ENCODE data around the gene FBXO46.
A peak's percentile ranks its signal among the peaks of the same experiment; 100 is the strongest.
"Not testable (repeated sequence)": the region's sequence is repeated elsewhere in the genome, so short reads cannot be mapped to it uniquely, and the experiment has no call there.

FBXO46 gene

DNA sequence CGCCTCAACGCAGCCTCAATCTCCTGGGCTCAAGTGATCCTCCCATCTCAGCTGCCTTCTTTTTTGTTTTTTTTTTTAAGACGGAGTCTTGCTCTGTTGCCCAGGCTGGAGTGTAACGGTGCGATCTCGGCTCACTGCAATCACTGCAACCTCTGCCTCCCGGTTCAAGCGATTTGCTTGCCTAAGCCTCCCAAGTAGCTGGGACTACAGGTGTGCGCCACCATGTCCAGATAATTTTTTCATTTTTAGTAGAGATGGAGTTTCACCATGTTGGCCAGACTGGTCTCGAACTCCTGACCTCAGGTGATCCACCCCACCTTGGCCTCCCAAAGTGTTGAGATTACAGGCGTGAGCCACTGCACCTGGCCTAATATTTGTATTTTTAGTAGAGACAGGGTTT, 10.6 kb downstream of the FBXO46 start:
- not testable (repeated sequence) for FAIRE-seq

DNA sequence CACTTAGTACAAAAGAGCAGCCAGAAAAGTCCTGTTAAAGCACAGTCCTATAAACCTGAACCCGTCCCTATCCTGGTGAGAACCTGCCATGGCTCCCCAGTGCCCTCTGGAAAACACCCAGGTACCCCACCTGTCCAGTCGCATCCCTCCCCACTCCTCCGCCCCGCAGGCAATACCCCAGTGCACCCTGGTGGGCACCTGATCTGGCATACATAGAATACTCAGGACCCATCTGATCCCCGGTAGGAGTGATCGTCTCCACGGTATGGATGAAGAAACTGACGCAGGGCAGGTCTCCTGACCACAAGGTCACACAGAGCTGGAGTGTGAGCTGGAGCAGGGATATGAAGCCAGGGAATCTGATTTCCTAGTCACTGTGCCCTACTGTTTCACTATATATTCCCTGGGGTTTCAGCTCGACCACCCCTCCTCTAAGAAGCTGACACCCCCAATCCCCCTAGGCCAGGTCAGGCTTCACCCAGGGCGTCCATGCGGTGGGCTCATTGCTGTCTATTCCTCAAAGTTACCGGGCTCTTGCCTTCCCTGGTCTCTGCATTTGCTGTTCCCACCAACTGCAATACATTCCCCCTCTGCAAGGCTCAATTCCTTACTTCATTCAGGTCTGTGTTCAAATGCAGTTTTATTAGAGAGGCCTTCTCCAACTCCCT, 12.6 kb downstream of the FBXO46 start:
- FAIRE-seq: no peak

DNA sequence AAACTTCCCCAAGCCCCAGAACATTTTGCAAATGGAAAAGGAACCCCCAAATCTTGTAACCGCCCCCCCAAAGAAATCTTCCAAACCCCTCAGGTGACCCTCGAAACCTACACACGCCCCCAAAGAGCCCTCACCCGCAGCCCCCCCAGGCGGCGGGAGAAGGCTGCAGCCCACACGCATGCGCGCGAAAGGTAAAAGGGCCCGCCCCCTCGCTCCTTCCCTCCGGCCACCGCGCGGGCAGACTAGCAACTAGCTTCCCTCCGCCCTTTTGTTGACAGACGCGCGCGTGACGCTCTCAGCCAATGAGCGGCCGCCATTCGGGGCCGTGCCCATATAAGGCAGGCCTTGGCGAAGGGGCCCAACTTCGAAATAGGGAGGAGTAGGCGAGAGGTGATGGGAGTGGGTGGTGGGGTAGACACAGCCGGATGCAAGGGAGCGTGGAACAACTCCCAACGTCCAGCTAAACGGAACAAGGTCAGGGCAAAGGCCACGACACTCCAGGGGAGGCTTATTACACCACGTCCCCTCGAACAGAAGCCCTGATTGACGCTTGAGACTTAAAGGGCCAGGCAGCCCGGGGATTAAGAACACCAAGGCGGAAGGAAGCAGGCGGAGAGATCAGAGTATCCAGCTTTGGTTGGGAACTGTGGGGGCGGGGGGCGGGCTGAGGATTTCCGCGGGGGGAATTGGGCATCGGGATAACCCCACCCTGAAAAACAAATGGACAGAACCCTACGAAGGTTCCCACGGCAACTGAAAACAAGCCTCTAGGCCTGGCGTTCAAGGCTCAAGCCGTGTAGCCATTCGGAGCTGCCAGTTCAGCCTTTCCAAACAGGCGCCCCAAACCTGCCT, 13.3 kb downstream of the FBXO46 start:
- FAIRE-seq: peak; percentile 99

DNA sequence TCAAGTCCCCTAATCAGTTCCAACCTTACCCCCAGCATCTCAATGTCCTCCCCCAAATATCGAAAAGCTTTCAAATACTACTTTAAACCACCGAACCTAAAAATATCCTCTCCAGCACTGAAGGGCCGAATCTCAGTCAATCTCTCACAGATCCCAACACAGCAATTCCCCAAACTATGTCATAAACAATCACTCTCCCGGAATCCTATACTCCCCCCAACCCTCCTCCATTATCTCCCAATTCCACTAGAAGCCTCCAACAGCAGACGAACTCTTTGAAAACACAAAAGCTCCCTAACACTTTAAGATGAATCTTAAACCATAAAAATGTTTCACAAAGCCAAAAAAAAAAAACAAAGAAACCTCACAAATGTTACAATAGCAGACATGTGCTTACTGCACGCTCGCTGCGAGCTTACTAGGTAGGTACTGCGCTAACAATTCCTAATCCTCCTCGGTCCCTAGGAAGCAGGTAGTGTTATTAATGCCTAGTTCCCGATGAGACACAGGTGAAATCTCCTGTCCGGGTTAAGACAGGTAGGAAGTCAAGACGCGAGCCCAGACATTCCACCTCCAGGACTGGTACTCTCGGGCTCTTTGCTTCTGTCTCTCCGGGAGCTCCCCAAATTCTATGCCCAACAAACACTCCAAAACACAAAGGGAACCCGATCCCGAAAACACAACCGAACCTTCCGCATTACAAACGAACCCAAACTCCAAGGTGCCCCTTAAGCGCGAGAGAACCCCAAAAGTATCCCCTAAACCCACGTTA, 14.2 kb downstream of the FBXO46 start:
- no peak for FAIRE-seq

DNA sequence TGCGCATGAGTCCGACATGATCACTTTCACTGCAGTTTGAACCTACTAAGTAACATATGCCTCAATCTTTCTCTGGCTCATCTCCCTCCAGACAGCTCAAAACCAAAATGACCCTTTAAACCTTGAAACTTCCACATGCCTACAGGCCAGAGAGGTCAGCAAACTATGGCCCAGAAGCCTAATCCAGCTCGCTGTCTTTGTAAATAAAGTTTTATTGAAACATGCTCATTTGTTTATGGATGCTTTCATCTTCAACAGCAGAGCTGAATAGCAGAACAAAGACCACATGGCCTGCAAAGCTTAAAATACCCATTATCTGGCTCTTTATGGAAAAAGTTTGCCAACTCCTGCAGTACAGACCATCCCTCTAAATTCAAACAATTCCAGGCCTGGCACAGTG, 15.6 kb downstream of the FBXO46 start:
- FAIRE-seq: no peak

DNA sequence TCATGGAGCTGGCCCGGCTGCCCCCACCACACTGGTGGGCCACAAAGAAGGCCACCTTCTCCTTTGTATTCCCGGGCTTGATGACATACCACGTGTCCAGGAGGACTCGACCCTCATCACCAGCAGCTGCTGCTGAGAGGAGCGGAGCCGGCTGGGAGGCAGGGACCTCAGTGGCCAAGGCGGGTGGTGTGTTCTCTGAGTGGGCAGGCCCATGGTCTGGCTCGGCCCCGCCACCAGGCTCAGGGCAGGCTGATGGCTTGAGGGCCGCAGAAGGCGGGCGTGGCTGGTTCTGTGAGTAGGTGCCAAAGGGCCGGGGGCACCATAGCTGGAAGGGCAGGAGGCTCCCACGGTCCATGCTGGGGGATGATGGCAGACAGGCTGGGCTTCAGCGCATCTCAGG, 17.6 kb downstream of the FBXO46 start:
- FAIRE-seq: no peak

DNA sequence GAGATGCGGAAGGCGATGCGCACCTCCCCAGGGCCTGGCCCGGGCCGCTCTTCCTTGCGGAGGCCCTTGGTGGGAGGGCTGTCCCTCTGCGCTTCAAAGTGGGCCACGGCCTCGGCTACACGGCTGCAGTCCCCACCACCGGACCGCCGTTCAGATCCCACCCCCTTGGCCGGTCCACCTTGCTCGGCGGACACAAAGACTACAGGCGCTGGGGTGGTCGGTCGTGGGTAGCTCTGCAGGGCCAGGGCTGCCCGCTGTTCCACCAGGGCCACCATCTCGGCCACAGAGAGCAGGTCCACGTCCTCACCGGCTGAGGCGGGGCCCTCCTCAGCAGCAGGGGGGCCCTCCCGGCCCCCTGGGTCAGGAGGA, 18.0 kb downstream of the FBXO46 start:
- FAIRE-seq: no peak

DNA sequence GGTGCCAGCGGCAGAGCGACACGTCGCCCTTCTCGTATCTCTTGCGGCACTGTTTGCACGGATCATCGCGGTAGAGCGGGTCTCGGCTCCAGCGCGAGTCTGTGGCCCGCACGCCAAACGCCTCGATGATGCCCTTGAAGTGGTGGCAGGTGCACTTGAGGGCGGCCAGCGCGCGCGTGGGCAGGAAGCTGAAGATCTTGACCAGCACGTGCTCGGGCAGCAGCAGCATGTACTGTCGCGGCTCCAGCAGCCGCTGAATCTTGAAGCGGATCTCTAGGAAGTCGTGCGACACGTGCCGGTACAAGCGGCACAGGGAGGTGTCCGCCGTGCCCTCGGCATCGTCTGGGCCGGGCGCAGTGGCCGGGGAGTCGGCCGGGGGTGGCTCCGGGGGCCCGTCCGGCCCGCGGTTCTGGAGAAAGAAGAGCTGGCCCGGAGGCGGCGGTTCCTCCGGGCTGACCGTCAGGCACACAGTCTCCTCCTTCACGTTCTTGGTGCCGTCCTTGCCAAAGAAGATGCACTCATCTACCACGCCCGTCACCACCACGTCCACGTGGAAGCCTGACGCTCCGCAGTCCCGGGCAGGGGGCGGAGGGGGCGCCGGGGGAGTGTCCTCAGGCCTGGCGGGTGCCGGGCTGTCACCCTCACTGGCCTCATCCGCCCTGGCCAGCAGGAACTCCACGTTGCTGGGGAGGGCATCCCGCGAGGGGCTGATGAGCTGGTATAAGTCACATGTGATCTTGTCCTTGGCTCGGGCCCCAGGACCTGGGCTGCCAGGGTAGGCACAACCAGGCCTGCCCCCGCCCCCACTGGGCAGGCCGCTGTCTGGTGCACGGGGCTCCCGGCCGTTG, 18.6 kb downstream of the FBXO46 start:
- FAIRE-seq: no peak

DNA sequence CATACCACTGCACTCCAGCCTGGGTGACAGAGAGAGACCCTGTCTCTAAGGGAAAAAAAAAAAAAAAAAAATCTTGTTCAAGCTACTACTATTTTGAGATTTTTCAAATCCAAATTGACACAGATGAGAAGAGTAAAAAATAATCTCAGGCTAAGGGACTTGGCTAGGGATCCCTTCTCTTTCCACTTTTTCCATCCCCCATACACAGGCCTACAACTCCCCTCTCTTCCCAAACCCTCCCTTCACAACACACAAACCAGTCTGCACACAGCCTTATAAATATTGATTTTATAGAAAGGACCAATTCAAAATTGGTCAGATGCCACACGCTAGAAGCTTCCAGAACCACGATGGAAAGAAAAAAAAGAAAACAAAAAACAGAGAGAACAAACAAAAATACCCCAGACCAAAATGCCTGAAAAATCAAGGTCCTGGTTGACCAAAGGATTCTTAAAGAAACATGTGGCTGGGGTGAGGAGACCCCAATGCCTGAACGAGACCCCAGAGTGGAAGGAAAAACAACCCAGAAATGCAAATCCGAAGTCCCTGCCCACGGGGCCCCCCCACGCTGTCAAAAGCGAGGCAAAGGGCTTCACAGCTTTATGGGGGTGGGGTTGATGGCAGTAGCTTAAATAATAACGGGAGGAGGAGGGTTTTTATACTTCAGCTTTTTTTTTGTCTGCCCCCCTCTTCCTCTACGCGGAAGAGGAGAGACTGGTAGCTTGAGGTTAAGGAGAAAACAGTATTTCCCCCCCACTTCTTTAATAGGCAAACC, 20.2 kb downstream of the FBXO46 start:
- no peak for FAIRE-seq

DNA sequence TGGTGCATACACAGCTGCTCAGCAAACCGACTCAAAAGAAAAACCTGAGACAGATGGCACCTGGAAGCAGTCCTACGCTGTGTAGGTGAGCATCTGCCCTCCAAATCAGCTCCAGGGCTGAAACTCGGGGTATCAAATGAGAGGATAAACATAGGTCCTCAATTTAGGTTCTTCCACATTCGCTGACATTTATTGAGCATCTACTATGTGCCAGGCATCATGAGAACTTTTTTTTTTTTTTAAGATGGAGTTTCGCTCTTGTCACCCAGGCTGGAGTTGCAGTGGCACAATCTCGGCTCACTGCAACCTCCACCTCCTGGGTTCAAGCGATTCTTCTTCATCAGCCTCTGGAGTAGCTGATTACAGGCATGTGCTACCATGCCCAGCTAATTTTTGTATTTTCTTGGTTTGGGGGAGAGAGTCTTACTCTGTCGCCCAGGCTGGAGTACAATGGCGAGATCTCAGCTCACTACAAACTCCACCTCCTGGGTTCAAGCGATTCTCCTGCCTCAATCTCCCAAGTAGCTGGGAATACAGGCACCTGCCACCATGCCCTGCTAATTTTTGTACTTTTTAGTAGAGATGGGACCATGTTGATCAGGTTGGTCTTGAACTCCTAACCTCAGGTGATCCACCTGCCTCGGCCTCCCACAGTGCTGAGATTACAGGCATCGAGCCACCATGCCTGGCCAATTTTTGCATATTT, 24.8 kb downstream of the FBXO46 start:
- FAIRE-seq: no peak

DNA sequence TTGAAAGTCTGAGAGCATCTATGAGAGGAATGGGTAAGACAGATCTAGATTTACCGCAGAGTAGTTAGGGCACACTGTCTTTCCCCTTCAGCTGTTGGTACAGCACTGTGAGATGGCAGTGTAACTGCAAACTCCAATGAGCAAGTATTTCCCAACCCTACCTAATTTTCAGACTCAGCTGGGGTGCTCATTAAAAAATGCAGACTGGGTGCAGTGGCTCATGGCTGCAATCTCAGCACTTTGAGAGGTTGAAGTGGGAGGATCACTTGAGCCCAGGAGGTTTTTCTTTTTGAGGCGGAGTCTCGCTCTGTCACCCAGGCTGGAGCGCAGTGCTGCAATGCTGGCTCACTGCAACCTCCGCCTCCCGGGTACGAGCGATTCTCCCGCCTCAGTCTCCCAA, 25.6 kb downstream of the FBXO46 start:
- FAIRE-seq: no peak

DNA sequence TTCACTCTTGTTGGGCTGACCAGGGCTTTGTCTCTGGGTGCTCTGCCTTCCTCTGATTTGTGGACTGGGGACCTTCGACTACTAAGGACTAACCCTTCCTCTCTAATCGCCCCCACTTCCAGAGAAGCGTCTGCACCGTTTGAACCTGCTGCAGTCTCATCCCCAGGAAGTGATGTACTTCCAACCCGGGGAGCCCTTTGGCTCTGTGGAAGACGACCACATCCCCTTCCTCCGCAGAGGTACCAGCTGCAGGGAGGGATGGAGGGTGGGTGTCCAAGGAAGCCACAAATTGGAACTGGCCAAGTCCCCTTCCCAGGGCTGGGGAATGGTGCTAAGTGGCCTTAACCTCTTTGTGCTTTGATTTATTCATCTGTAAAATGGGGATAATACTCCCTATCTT, 29.0 kb downstream of the FBXO46 start:
- no peak for FAIRE-seq

DNA sequence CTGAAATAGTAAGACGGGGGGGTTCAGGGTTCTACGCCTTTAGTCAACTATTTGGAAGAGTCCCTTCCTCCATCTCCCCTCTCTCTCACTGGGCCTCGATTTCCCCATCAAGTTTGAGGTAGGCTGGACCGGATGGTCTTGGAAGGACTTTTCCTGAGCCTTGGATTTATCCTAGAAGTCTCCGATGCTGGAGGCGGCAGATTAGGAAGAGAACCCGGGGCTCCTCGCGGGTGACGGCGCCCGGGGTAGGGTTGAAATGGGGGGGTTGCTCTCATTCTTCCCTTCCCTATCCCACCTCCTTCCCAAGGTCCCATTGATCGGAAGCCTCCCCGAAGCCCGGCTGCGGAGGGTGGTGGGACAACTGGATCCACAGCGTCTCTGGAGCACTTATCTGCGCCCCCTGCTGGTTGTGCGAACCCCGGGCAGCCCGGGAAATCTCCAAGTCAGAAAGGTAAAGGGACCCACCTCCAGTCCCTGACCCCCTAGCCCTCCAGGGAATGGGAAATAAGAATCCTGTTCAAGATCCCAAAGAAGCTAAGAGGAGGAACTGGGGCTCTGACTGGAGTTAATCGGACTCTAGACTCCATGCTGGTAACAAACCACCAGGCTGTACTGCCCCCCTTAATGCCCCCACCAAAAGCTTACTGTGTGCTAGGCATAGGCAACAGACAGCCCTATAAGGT, 37.4 kb downstream of the FBXO46 start:
- no peak for FAIRE-seq

DNA sequence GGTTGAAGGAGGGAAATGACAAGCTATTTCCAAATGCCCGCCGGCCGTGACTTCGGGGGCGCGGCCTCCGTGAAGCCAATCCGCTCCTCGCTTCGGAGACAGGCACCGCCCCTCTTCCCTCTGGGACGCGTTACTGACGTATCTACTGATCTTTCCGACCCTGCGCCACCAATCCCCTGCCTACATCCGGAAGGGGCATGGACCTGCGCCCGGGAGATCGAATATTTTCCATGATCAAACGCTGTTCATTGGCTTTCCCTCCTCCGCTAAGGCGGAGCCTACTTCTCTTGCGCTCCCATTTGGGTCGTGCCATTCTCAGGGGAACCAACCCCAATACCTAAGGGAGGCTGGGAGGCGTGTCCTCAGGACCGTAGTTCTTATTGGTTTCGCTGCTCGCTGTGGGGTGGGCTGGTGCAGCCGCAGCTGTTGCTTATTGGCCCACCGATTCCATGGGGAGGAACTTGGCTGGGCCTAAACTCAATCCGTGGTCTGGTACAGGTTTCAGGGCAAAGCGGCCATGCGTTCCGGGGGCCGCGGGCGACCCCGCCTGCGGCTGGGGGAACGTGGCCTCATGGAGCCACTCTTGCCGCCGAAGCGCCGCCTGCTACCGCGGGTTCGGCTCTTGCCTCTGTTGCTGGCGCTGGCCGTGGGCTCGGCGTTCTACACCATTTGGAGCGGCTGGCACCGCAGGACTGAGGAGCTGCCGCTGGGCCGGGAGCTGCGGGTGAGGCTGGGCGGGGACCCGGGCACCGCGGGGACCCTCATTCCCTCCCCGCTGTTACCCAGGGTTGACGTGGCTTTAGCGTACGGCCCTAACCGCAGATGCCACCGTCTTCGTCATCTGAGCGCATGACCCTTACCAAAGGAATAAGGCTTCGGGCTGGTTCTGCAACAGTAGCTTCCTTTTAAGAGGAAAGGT, 38.2 kb downstream of the FBXO46 start, which contains the start of gene QPCTL:
Gene QPCTL, plus strand, starts transcription at position 480 of the 919 bp plus-strand sequence. Its CDS starts 38 bp downstream, at position 518.
- FAIRE-seq: peak; percentile 94

DNA sequence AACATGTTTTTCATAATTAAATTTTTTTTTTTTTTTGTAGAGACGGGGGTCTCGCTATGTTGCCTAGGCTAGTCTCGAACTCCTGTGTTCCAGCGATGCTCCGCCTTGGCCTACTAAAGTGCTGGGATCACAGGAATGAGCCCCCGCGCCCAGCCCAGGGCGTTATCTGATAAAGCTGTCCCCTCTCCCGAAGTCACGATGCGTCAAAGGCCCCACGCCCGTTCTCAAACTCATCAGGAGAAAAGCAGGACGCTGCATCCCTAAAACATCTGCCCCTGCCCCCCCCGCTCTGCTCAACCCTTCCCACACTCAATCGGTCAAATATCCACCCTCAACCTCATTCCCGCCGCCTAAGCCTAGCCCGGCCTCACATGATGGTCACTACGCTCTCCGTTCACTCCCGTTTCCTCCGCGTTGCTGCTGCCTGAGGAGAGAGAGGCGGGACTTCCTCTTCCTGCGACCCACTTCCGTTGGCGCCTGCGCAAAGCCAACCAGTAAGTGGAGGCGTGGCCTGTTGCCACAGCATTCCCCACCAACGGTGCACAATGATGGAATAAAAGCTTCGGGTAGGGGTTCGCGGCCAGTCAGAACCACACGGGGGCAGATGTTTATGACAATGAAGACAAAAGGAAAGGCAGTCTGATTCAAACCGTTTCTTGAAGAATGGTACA, 39.0 kb downstream of the FBXO46 start, which contains the start of gene SNRPD2:
Gene SNRPD2, minus strand, starts transcription at position 438 of the 671 bp plus-strand sequence. Its CDS starts 65 bp downstream, at position 373.
- FAIRE-seq: no peak

DNA sequence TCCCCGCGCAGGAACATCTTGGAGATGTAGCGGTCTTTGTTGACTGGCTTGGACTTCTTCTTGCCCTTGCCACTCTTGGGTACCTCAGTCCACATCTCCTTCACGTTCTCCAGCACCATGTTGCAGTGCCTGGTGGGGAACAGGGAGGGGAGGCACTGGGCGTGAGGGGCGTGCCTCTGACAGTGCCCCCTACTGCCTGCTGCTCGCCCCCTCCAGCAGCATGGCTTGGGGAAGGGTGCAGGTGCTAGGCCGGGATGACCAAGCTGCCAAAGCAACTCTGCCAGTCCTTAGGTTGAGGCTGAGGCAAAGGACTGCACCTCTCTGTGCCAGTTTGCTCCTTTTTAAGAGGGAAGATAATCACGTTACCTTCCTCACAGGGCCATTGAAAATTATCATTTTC, 43.1 kb downstream of the FBXO46 start:
- FAIRE-seq: no peak

DNA sequence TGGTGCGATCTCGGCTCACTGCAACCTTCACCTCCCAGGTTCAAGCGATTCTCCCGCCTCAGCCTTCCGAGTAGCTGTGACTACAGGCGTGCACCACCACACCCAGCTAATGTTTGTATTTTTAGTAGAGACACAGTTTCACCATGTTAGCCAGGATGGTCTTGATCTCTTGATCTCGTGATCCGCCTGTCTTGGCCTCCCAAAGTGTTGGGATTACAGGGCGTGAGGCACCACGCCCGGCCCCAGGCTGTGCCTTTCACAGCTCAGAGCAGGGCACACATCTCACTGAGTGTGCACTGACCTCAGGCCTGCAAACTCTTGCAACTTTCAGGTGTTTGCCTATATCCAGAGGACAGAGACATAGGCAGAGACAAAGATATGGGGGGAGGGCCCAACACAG, 45.7 kb downstream of the FBXO46 start:
- FAIRE-seq: not testable (repeated sequence)

DNA sequence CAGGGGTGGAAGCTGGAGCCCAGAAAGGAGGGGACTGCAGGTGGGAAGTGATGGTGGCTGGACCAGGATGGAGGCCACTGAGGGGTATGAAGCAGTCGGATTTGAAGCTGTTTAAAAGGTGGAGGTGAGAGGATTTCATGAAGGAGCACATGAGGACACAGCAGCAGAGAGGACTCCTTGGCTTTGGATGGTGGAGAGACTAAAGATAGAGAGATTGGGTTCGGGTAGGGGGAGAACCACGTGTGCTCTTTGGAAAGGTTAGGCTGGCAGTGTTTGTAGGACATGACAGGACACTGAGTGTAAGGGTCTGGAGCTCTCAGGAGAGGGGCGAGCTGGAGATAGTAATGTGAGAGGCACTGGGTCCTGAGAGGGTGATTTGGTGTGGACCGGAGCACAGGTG, 47.8 kb downstream of the FBXO46 start:
- no peak for FAIRE-seq

DNA sequence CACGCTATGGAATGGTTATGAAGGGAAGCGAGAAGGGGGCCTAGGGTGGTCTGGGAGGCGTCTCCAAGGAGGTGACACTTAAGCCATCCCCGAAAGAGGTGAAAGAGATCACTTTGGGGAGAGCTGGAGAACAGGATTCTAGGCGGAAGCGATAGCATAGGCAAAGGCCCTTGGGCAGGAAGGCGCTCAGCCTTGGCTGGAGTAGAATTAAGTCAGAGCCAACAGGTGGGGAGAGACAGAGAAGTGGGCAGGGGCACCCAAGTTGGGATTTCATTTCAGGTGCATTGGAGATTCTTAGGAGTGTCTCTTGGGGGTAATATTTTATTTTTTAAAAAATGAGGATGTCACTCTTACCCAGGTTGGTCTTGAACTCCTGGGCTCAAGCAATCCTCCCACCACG, 48.6 kb downstream of the FBXO46 start:
- FAIRE-seq: no peak

Measured in endometrium (tissue), 2 donors.